Gastroesophageal sphincter (tissue), 4 donors: ENCODE data around the gene RIMS3. TPM values are rescaled to one million over a fixed set of nuclear protein-coding genes. Genes with fewer than 3 reads are reported as not detected.
"Not testable (repeated sequence)": the region's sequence is repeated elsewhere in the genome, so short reads cannot be mapped to it uniquely, and the experiment has no call there.

Experiments
- ATAC-seq: fragments of 150-250 bp; one replicate; pipeline ENCODE4 v1.9.1; 2016; ENCODE audit warnings: mild to moderate bottlenecking, moderate library complexity
- H3K27ac ChIP-seq, 4 donors: fragments of 200-600 bp; sonication (generic) in 3 of 4; 1 replicate in 3 of 4; 2 replicates in 1 of 4; pipeline ENCODE4 v1.5.1; 2016 to 2019
- H3K27me3 ChIP-seq: fragments of 200-600 bp; sonication (generic); one replicate; pipeline ENCODE4 v1.5.1; 2019
- H3K36me3 ChIP-seq, 2 donors: fragments of 200-600 bp; sonication (generic); one replicate each; pipeline ENCODE4 v1.5.1; 2019; ENCODE audit warnings: control low read depth in 1 of 2
- H3K4me1 ChIP-seq, 3 donors: fragments of 200-600 bp; sonication (generic); 1 replicate in 2 of 3; 2 replicates in 1 of 3; pipeline ENCODE4 v1.5.1; 2016 to 2019; ENCODE audit warnings: control low read depth in 2 of 3
- H3K4me3 ChIP-seq, 2 donors: fragments of 200-600 bp; sonication (generic); one replicate each; pipeline ENCODE4 v1.5.1; 2019; ENCODE audit warnings: mild to moderate bottlenecking in 1 of 2, moderate library complexity in 1 of 2
- H3K9me3 ChIP-seq, 3 donors: fragments of 200-600 bp; sonication (generic); one replicate each; pipeline ENCODE4 v1.5.1; 2017 to 2019; ENCODE audit warnings: control low read depth in 2 of 3
- EP300 ChIP-seq: sonication (generic); formaldehyde crosslinking; IDR thresholded peaks from one replicate; pipeline ENCODE4 v1.6.1; 2017; ENCODE audit warnings: antibody characterized with exemption, mild to moderate bottlenecking
- POLR2A ChIP-seq, 2 donors: fragments of 450-650 bp; IDR thresholded peaks; one replicate each; pipeline ENCODE4 v1.6.1; 2017; ENCODE audit warnings: antibody characterized with exemption in 2 of 2, mild to moderate bottlenecking in 2 of 2, moderate library complexity in 1 of 2
- POLR2AphosphoS5 ChIP-seq: sonication (generic); formaldehyde crosslinking; IDR thresholded peaks from one replicate; pipeline ENCODE4 v1.6.1; 2017; ENCODE audit warnings: antibody characterized with exemption
- whole genome bisulfite sequencing, 2 donors: methylation state at CpG; one replicate each; pipeline ENCODE4 v1.1.5; 2018; ENCODE audit warnings: low coverage in 1 of 2; 5-methylcytosine and 5-hydroxymethylcytosine counted together
- total RNA-seq, 4 donors: library from RNA; depleted of rRNA; stranded (reverse); fragments of >200 nt; gene quantifications; one replicate each; pipeline ENCODE4 v1.1.0, GENCODE V29; 2016
- TF ChIP-seq, protein P1 (sequence below), 4 experiments: fragments of 200-600 bp in 2 of 4; fragments of 450-650 bp in 2 of 4; sonication (generic) in 1 of 4; IDR thresholded peaks; one replicate each; pipeline ENCODE4 v1.5.1; 2017 to 2019; ENCODE audit warnings: antibody characterized with exemption in 4 of 4, mild to moderate bottlenecking in 2 of 4, moderate library complexity in 2 of 4

Gene RIMS3
- total RNA-seq, 4 donors from 2014 or later: 4.4 to 23.6 (median 10.0) TPM

DNA sequence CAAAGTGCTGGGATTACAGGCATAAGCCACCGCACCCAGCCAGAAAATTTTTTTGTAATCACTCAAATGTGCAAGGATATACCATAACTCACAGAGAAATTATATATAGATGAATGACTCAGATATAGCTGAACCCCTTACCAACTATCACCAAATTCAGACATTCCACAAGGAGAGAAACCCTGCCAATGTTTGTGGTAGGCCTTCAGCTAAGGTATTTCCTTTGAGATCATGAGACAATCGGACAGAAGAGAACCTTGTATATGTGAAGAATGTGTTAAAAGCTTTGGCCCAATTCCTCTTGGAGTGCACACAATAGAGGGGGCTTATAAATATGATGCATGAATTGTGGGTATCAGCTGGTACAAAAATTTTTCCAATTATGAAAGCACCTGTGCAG lies 83.4 kb downstream of the RIMS3 start:
- Histone ChIP-seq H3K27me3 (no peaks in the 10 kb centered on the region), H3K36me3 (no peaks in the 10 kb centered on the region), H3K9me3 (no peaks in the 10 kb centered on the region), H3K4me1 (peaks cover 0 to 13% (median 0%) of the 10 kb centered on the region in 3 donors), H3K27ac (no peak overlapping the region), H3K4me3 (no peak overlapping the region)
- no peak for ATAC-seq
- 74 to 75% methylated on average over 1 to 2 of the region's 2 CpGs for WGBS, 2 donors
- TF ChIP-seq EP300: no peak
- TF ChIP-seq, protein P1, sequence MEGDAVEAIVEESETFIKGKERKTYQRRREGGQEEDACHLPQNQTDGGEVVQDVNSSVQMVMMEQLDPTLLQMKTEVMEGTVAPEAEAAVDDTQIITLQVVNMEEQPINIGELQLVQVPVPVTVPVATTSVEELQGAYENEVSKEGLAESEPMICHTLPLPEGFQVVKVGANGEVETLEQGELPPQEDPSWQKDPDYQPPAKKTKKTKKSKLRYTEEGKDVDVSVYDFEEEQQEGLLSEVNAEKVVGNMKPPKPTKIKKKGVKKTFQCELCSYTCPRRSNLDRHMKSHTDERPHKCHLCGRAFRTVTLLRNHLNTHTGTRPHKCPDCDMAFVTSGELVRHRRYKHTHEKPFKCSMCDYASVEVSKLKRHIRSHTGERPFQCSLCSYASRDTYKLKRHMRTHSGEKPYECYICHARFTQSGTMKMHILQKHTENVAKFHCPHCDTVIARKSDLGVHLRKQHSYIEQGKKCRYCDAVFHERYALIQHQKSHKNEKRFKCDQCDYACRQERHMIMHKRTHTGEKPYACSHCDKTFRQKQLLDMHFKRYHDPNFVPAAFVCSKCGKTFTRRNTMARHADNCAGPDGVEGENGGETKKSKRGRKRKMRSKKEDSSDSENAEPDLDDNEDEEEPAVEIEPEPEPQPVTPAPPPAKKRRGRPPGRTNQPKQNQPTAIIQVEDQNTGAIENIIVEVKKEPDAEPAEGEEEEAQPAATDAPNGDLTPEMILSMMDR (IDR thresholded peaks at IDR 0.05): no peak

DNA sequence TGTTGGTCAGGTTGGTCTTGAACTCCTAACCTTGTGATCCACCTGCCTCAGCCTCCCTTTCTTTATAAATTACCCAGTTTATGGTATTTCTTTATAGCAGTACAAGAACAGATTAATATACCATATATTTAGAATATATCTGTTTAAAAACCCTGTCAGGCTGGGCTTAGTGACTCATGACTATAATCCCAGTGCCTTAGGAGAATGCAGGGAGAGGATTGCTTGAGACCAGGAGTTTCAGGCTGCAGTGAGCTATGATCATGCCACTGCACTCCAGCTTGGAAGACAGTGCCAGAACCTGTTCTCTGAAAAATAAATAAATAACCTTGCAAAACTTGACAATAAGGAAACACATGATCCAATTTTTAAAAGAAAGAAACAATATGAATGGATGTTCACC lies 90.1 kb downstream of the RIMS3 start:
- H3K4me3 ChIP-seq: no peak overlapping the region
- H3K4me1 ChIP-seq: no peaks in the 10 kb centered on the region
- no peaks in the 10 kb centered on the region for H3K36me3 ChIP-seq
- TF ChIP-seq EP300: no peak
- no peak for TF ChIP-seq POLR2AphosphoS5
- TF ChIP-seq, protein P1 (IDR thresholded peaks at IDR 0.05): no peak
- TF ChIP-seq POLR2A (IDR thresholded peaks at IDR 0.05): no peak
- H3K27ac ChIP-seq: no peak overlapping the region
- H3K27me3 ChIP-seq: no peaks in the 10 kb centered on the region
- no peak for ATAC-seq
- H3K9me3 ChIP-seq: no peaks in the 10 kb centered on the region

DNA sequence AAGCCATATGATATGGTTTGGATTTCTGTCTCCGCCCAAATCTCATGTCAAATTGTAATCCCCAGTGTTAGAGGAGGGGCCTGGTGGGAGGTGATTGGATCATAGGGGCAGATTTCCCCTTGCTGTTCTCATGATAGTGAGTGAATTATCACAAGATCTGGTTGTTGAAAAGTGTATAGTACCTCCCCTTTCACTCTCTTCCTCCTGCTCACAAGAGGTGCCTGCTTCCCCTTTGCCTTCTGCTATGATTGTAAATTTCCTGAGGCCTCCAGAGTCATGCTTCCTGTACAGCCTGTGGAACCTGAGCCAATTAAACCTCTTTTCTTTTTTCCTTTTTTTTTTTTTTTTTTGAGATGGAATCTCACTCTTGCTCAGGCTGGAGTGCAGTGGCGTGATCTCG lies 90.7 kb downstream of the RIMS3 start:
- not testable (repeated sequence) for H3K27me3 ChIP-seq, H3K4me1 ChIP-seq, H3K4me3 ChIP-seq, H3K9me3 ChIP-seq, H3K36me3 ChIP-seq, ATAC-seq, H3K27ac ChIP-seq
- WGBS, 2 donors: 72% methylated on average over 3 of the region's 3 CpGs; no CpG with 5 or more reads in 1 of the 2 donors

Other genes with a start within 250 kb of the RIMS3 start
- gene ZFP69B, start 215.2 kb downstream of the RIMS3 start, total RNA-seq: 1 to 10 TPM in 2 of 4 donors, under 1 TPM in 1, not detected in 1; 0.54 to 1.4 (median 1.2) TPM
- 1 to 10 TPM; 2.0 to 6.1 (median 4.2) TPM for gene ZFP69, start 188.4 kb downstream of the RIMS3 start, total RNA-seq
- 1 to 10 TPM; 5.4 to 8.8 (median 8.0) TPM for gene EXO5, start 156.9 kb downstream of the RIMS3 start, total RNA-seq
- gene ZNF684, start 134.0 kb downstream of the RIMS3 start, total RNA-seq: 10 to 100 TPM in 1 of 4 donors, 1 to 10 TPM in 3; 2.3 to 11.5 (median 5.0) TPM
- 10 to 100 TPM; 32.4 to 54.2 (median 46.5) TPM for gene NFYC, start 26.0 kb upstream of the RIMS3 start, total RNA-seq
- gene KCNQ4, start 118.1 kb upstream of the RIMS3 start, total RNA-seq: 10 to 100 TPM in 3 of 4 donors, 1 to 10 TPM in 1; 6.1 to 25.5 (median 10.2) TPM
- gene CITED4, start 196.7 kb upstream of the RIMS3 start, total RNA-seq: 10 to 100 TPM in 3 of 4 donors, 1 to 10 TPM in 1; 9.2 to 15.6 (median 14.1) TPM